AG04450 (cell line): Measurements from ENCODE around the gene EHMT1. TPM values are rescaled to one million over a fixed set of nuclear protein-coding genes. Genes with fewer than 3 reads are reported as not detected.

ENCODE experiments used
- CTCF ChIA-PET: fragments of 300-600, 350-600 bp; formaldehyde crosslinking; extraction: SDS; loops from one replicate; lab custom pipeline; 2022; ENCODE audit warnings: antibody characterized with exemption, inconsistent platforms; lab: Charles Lee
- POLR2A ChIA-PET: fragments of 350-600 bp; formaldehyde crosslinking; extraction: SDS; loops from one replicate; lab custom pipeline; 2021; ENCODE audit warnings: antibody characterized with exemption, inconsistent platforms; lab: Yijun Ruan, JAX
- DNase-seq: peaks from one replicate; pipeline ENCODE4 v3.0.0-alpha.2; 2011; ENCODE audit warnings: low read depth, low spot score
- H3K27ac ChIP-seq: one replicate; pipeline ENCODE4 v1.5.1; 2012; ENCODE audit warnings: low read depth, low read length, control low read depth
- H3K27me3 ChIP-seq: one replicate; pipeline ENCODE4 v1.6.0; 2012; ENCODE audit warnings: low read length; ENCODE audit not compliant: control insufficient read depth, insufficient read depth
- H3K4me3 ChIP-seq: 2 replicates; pipeline ENCODE4 v1.5.1; 2011; ENCODE audit warnings: mild to moderate bottlenecking, low read depth, low read length, control low read depth
- H3K9me3 ChIP-seq: 2 replicates; pipeline ENCODE4 v1.5.1; 2012; ENCODE audit warnings: low read length; ENCODE audit not compliant: control insufficient read depth, insufficient read depth
- polyA plus RNA-seq: library from polyadenylated mRNA; depleted of rRNA; stranded (reverse); fragments of >200 nt; gene quantifications from 2 replicates; pipeline ENCODE4 v1.2.3, GENCODE V29; 2011
- TF ChIP-seq, protein P1 (sequence below): IDR thresholded peaks from 2 replicates; pipeline ENCODE4 v1.5.1; 2011; ENCODE audit warnings: low read depth, low read length, control low read depth, inconsistent platforms

EHMT1 gene
- polyA plus RNA-seq, 1 experiment, result 26.1 TPM

DNA sequence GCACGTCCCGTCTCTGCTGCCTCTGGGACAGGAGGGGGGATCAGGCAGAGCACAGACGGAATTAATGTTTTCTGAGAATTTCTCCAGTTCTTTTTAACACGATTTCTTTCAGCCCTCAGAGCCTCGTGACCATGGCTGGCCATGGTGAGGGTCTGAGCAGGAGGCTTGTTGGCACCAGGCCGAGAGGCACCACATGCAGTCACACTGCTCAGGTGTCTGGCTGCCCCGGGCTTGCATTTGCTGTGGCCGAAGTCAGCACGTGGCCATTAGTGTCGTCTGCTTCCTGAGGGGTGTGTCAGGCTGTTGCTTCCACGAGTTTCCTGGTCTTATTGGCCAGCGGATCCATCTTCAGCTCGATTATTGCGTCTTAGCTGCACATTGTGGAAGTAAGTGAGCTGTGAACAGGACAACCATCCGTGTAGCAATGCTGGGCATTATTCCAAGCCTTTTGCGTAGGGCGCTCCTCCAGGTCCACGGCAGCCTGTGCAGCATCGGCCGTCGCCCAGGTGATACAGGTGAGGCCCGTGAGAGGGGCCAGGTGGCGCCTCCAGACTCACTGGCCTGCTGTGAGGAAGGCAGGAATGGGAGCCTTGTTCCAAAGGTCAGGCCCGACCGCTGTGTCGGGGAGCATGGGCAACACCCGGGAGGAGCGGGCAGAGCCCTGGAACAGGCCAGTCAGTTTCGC is 144.6 kb downstream of the EHMT1 start:
- H3K9me3 ChIP-seq, result no peaks in the 10 kb centered on the region; the same call in 1 of the 2 replicates
- no peaks in the 10 kb centered on the region for H3K27me3 ChIP-seq
- CTCF ChIA-PET, result no interaction called here
- TF ChIP-seq, protein P1, sequence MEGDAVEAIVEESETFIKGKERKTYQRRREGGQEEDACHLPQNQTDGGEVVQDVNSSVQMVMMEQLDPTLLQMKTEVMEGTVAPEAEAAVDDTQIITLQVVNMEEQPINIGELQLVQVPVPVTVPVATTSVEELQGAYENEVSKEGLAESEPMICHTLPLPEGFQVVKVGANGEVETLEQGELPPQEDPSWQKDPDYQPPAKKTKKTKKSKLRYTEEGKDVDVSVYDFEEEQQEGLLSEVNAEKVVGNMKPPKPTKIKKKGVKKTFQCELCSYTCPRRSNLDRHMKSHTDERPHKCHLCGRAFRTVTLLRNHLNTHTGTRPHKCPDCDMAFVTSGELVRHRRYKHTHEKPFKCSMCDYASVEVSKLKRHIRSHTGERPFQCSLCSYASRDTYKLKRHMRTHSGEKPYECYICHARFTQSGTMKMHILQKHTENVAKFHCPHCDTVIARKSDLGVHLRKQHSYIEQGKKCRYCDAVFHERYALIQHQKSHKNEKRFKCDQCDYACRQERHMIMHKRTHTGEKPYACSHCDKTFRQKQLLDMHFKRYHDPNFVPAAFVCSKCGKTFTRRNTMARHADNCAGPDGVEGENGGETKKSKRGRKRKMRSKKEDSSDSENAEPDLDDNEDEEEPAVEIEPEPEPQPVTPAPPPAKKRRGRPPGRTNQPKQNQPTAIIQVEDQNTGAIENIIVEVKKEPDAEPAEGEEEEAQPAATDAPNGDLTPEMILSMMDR, result no peak
- no peak for DNase-seq
- no peak overlapping the region for H3K4me3 ChIP-seq
- H3K27ac ChIP-seq, result no peak overlapping the region
- POLR2A ChIA-PET, result no interaction called here

DNA sequence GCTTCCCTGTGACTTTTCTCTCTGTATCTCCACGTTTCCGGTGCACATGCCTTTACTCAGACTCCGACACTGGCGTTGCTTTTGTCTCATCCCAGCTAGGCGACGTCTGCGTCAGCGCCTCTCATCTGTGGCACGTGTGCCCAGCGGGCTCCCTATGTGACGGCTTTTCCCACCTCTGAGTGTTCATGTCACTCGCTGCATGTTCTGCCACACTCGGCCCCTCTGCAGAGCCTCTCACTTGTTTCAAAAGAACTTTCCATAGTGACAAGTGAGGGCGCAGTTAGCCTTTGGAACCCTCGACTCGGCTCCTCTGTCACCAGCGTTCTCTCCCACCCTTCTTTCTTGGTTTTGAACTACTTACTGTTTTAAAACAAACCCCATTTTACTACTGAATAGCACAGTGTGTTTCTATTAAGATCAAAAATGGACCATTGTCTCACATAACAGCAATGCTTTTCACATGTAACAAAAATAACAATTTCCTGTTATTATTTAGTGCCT is 145.4 kb downstream of the EHMT1 start:
- no peaks in the 10 kb centered on the region for H3K27me3 ChIP-seq
- H3K4me3 ChIP-seq, result no peak overlapping the region
- H3K9me3 ChIP-seq, result no peaks in the 10 kb centered on the region; the same call in 1 of the 2 replicates
- CTCF ChIA-PET, result no interaction called here
- TF ChIP-seq, protein P1, result no peak
- no peak overlapping the region for H3K27ac ChIP-seq
- POLR2A ChIA-PET, result no interaction called here
- no peak for DNase-seq

DNA sequence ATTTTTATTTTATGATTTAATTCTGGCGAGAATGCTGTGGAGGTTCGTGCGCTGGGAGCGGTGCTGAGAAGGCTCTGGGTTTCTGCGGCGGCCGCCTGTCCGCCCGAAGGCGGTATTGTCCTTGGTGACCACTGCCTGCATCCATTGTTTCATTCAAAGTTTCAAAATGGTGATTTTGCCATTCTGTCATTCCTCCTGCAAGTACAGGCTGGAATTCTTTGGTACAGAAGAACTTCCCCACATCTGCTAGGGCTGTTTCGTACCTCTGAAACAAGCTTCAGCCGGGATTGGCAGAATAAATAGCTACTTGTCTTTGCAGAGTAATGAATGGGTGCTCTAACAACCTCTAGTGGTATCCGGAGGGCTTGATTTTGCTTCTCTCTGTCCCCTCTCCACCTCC is 146.2 kb downstream of the EHMT1 start:
- ChIA-PET CTCF (no interaction called here), POLR2A (no interaction called here)
- Histone ChIP-seq H3K27me3 (no peaks in the 10 kb centered on the region), H3K9me3 (peaks cover 3% of the 10 kb centered on the region; the same call in 1 of the 2 replicates), H3K4me3 (no peak overlapping the region), H3K27ac (no peak overlapping the region)
- TF ChIP-seq, protein P1, result no peak
- no peak for DNase-seq

DNA sequence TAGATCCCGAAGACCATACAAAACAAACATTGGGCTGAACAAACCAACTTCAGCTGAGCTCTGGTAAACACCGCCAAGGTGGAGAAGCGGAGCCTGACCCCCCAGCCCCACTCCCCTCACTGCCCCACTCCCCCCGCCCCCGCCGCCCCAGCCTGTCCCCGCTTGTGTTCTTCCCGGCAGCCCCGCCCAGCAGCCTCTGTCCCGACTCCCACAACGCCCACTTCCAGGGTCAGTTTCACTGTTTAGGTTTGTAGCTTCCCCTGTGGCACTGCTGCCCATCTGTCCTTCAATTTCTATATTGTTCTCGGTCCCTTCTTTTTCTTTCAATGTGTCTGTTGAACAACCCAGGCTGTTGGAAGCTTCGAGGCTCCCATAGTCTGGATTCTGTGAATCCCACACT is 146.7 kb downstream of the EHMT1 start:
- ChIA-PET POLR2A (no interaction called here), CTCF (interaction anchor here (1.1 kb wide), 1 partner anchor 92 kb away, joined by 3 read pairs; no protein-coding TSS in a partner anchor)
- Histone ChIP-seq H3K9me3 (peaks cover 3% of the 10 kb centered on the region; the same call in 1 of the 2 replicates), H3K27ac (no peak overlapping the region), H3K27me3 (no peaks in the 10 kb centered on the region), H3K4me3 (no peak overlapping the region)
- TF ChIP-seq, protein P1, result no peak
- DNase-seq, result no peak

DNA sequence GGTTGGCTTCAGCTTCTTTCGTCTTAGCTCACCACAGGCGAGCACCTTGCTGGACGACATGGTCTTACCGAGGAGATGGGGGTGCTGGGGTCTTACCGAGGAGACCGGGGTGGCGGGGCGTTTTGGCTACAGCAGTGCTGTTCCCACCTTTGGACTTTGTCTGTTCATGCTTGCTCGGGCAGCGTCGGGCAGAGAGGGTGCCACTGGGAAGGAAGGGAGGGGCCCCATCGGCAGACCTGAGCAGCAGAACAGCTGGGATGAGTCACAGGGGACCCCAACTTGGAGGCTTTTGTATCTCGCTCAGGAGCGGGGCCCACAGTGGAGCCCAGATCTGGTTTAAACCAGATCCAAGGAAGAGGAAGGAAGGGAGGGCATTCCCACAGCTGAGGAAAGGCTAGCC is 152.8 kb downstream of the EHMT1 start:
- H3K4me3 ChIP-seq, result no peak overlapping the region
- DNase-seq, result no peak
- H3K27me3 ChIP-seq, result no peaks in the 10 kb centered on the region
- peaks cover 3% of the 10 kb centered on the region; the same call in 1 of the 2 replicates for H3K9me3 ChIP-seq
- POLR2A ChIA-PET, result no interaction called here
- H3K27ac ChIP-seq, result no peak overlapping the region
- TF ChIP-seq, protein P1, result no peak
- CTCF ChIA-PET, result no interaction called here
